ENCODE measurements around the gene UBE2QL1.

Gene UBE2QL1

GRCh38 chr5:6543346-6543730 lies 94.7 kb downstream of the UBE2QL1 start:
- Histone ChIP-seq H3K4me1 (ENCODE audit: insufficient read depth, low read length) (no peaks in the 10 kb centered on the region), H3K36me3 (ENCODE audit: insufficient read depth, low read length) (no peaks in the 10 kb centered on the region), H3K9ac (ENCODE audit: low read depth, low read length) (no peak overlapping the region), H3K9me3 (ENCODE audit: control insufficient read depth, insufficient read depth, low read length) (no peaks in the 10 kb centered on the region)

- H3K36me3 ChIP-seq (ENCODE audit: insufficient read depth, low read length) = no peaks in the 10 kb centered on the region
Measured at GRCh38 chr5:6543830-6544560, 95.3 kb downstream of the UBE2QL1 start.

More at GRCh38 chr5:6543830-6544560, 95.3 kb downstream of the UBE2QL1 start:
- Histone ChIP-seq H3K4me1 (ENCODE audit: insufficient read depth, low read length) (no peaks in the 10 kb centered on the region), H3K9ac (ENCODE audit: low read depth, low read length) (no peak overlapping the region), H3K9me3 (ENCODE audit: control insufficient read depth, insufficient read depth, low read length) (no peaks in the 10 kb centered on the region)
